SU-DHL-6 (cell line): ENCODE measurements around the gene ATRNL1.

Source experiments
- CTCF ChIP-seq: fragments of 200-600 bp; sonication (generic); IDR thresholded peaks from one replicate; pipeline ENCODE4 v1.5.1; 2017; ENCODE audit warnings: antibody characterized with exemption, mild to moderate bottlenecking, low read length, moderate library complexity; ENCODE audit not compliant: insufficient read depth, poor library complexity, severe bottlenecking
- EZH2phosphoT487 ChIP-seq: fragments of 200-600 bp; sonication (generic), shearing (Covaris generic); conservative IDR thresholded peaks from 2 replicates; pipeline ENCODE4 v1.6.1; 2018; ENCODE audit warnings: mild to moderate bottlenecking, antibody characterized with exemption, low read length, moderate library complexity, mixed read lengths

- TF ChIP-seq CTCF = no peak
- no peak for TF ChIP-seq EZH2phosphoT487
Observed at GRCh38 chr10:115063701-115064658, 29.2 kb upstream of the ATRNL1 start.
